WERI-Rb-1 (cell line): ENCODE data around the gene ERMAP.

Source experiments
- DNase-seq: peaks from one replicate; pipeline ENCODE4 v3.0.0-alpha.2; 2020
- H3K27ac ChIP-seq: fragments of 250-450 bp; sonication (Bioruptor Pico); 2 replicates; pipeline ENCODE4 v1.5.1; 2020; ENCODE audit warnings: mild to moderate bottlenecking, moderate library complexity
- H3K27me3 ChIP-seq: fragments of 250-450 bp; sonication (Bioruptor Pico); 2 replicates; pipeline ENCODE4 v1.5.1; 2021; ENCODE audit warnings: mild to moderate bottlenecking, low read depth, moderate library complexity; ENCODE audit not compliant: insufficient read depth, severe bottlenecking
- H3K36me3 ChIP-seq: fragments of 250-450 bp; sonication (Bioruptor Pico); 2 replicates; pipeline ENCODE4 v1.5.1; 2020; ENCODE audit warnings: mild to moderate bottlenecking, moderate library complexity
- H3K4me3 ChIP-seq: 2 replicates; pipeline ENCODE4 v1.5.1; 2011; ENCODE audit warnings: low read depth, mild to moderate bottlenecking, control low read depth, low read length
- H3K9me3 ChIP-seq: fragments of 250-450 bp; sonication (Bioruptor Pico); 2 replicates; pipeline ENCODE4 v1.5.1; 2021; ENCODE audit warnings: mild to moderate bottlenecking, moderate library complexity; ENCODE audit not compliant: severe bottlenecking
- TF ChIP-seq, protein P1 (sequence below): IDR thresholded peaks from 2 replicates; pipeline ENCODE4 v1.5.1; 2011; ENCODE audit warnings: low read depth, mild to moderate bottlenecking, control low read depth, inconsistent platforms, low read length

Gene ERMAP

DNA sequence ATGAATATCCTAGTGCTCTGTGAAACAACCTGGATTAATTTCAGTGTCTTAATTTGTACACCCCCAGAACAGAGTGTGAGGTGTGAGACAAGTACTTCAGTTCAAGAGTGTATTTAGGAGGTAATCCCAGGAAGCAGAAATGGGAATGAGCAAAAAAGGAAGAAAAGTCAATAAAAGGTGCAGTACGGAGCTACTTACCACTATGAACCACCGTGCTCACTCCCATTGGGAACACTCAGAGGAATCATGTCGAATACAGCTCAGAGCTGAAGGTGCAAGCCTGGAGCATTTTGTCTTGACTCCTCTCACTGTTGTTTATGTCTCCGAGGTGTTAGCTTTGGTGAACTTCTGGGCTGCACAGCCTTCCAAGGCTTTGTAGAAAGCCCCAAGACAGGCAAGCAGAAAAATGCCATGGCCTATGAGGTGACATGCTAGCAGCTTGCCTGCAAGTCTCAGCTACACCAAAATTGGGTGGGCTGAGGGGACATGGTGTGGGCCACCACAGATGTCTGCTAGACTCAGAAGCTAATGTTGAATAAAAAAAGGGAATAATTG lies 7.6 kb downstream of the ERMAP start:
- Histone ChIP-seq H3K4me3 (no peak overlapping the region), H3K27me3 (no peaks in the 10 kb centered on the region), H3K36me3 (no peaks in the 10 kb centered on the region), H3K27ac (no peak overlapping the region), H3K9me3 (no peaks in the 10 kb centered on the region)
- DNase-seq: no peak
- TF ChIP-seq, protein P1, sequence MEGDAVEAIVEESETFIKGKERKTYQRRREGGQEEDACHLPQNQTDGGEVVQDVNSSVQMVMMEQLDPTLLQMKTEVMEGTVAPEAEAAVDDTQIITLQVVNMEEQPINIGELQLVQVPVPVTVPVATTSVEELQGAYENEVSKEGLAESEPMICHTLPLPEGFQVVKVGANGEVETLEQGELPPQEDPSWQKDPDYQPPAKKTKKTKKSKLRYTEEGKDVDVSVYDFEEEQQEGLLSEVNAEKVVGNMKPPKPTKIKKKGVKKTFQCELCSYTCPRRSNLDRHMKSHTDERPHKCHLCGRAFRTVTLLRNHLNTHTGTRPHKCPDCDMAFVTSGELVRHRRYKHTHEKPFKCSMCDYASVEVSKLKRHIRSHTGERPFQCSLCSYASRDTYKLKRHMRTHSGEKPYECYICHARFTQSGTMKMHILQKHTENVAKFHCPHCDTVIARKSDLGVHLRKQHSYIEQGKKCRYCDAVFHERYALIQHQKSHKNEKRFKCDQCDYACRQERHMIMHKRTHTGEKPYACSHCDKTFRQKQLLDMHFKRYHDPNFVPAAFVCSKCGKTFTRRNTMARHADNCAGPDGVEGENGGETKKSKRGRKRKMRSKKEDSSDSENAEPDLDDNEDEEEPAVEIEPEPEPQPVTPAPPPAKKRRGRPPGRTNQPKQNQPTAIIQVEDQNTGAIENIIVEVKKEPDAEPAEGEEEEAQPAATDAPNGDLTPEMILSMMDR: no peak

- no peak for DNase-seq
- Histone ChIP-seq H3K27ac (no peak overlapping the region), H3K4me3 (no peak overlapping the region), H3K9me3 (no peaks in the 10 kb centered on the region), H3K27me3 (no peaks in the 10 kb centered on the region), H3K36me3 (no peaks in the 10 kb centered on the region)
- TF ChIP-seq, protein P1: no peak
Observed at GRCh38 chr1:42825036-42825851, 8.3 kb downstream of the ERMAP start.

- TF ChIP-seq, protein P1: no peak
Observed at GRCh38 chr1:42830631-42831030, 13.7 kb downstream of the ERMAP start.

DNA sequence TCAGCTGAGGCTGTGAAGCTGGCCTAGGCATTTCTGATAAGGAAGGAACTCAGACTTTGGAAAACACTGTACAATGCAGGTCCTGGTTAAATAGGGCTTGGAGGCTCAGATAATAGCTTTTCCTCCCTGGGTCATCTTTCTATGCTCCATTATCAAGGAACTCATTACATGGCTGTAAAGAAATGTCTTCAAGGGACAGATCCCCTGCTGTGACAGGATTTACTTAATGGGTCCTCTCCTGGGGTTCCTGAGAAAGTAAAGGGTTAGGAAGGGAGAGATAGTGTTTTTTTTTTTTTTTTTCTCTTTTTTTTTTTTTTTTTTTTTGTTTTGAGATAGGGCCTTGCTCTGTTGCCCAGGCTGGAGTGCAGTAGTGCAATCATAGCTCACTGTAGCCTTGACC lies 14.4 kb downstream of the ERMAP start:
- Histone ChIP-seq H3K36me3 (no peaks in the 10 kb centered on the region), H3K4me3 (no peak overlapping the region), H3K27me3 (no peaks in the 10 kb centered on the region), H3K27ac (no peak overlapping the region), H3K9me3 (no peaks in the 10 kb centered on the region)
- TF ChIP-seq, protein P1: no peak
- DNase-seq: no peak

More at GRCh38 chr1:42830631-42831030, 13.7 kb downstream of the ERMAP start:
- no peaks in the 10 kb centered on the region for H3K9me3 ChIP-seq
- no peak overlapping the region for H3K27ac ChIP-seq
- H3K36me3 ChIP-seq: no peaks in the 10 kb centered on the region
- no peak for DNase-seq
- H3K4me3 ChIP-seq: no peak overlapping the region
- no peaks in the 10 kb centered on the region for H3K27me3 ChIP-seq

DNA sequence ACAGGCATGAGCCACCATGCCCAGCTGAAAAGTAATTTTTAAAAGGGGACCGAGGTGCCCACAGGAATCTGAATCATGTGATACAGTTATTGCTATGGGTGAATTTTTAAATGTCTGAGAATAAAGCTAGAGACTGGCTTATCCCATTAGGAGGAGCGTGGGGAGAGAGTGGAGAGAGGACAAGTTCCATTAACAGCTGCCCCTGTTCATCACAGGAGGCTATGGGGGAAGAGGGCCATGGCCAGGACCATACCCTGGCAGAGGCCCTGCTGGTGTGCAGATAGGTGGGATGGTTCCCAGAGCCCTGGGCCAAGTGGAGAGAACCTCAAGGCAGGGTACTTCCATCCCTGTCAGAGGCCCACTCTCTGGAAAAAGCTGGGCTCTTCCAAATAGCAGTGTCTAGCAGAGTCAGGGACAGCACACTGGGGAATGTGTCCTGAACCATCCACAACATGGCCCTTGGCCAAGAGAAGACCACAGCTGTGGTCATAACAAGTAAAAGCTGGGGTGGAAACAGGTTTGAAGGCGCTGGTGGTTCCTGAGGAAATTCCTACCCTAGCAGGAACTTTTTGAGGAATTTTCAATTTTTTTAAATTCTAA lies 15.8 kb downstream of the ERMAP start:
- Histone ChIP-seq H3K27me3 (no peaks in the 10 kb centered on the region), H3K9me3 (no peaks in the 10 kb centered on the region), H3K4me3 (no peak overlapping the region), H3K36me3 (no peaks in the 10 kb centered on the region), H3K27ac (no peak overlapping the region)
- no peak for DNase-seq
- TF ChIP-seq, protein P1: no peak
